Endothelial cell of umbilical vein (primary cell): ENCODE results near the gene BDP1. TPM values are rescaled to one million over a fixed set of nuclear protein-coding genes. Genes with fewer than 3 reads are reported as not detected.
"Not testable (repeated sequence)": the region's sequence is repeated elsewhere in the genome, so short reads cannot be mapped to it uniquely, and the experiment has no call there.

Experiments
- BruUV-seq: library from RNA; stranded (reverse); fragments of 400-500 nt; replicated peaks from 2 replicates; lab custom pipeline; 2021; lab: Mats Ljungman, UMichigan
- CTCF ChIA-PET: fragments of 300-600, 350-600 bp; sonication (Branson Sonifier 250); formaldehyde crosslinking; loops from one replicate; lab custom pipeline; 2021; ENCODE audit warnings: antibody characterized with exemption, inconsistent platforms; lab: Charles Lee
- POLR2A ChIA-PET: fragments of 300-600, 350-600 bp; sonication (Branson Sonifier 250); formaldehyde crosslinking; loops from one replicate; lab custom pipeline; 2021; ENCODE audit warnings: antibody characterized with exemption, inconsistent platforms; lab: Charles Lee
- DNase-seq: peaks from one replicate; pipeline ENCODE4 v3.0.0-alpha.2; 2011; ENCODE audit warnings: low read depth, low spot score
- FAIRE-seq: peaks from 2 replicates; lab custom pipeline; 2011; peaks lifted over from hg19 to GRCh38; lab: Jason Lieb, UNC
- H2AFZ ChIP-seq: 2 replicates; pipeline ENCODE4 v1.6.0; 2012; ENCODE audit warnings: low read depth, low read length, control low read depth, inconsistent platforms
- H3K27ac ChIP-seq: 2 replicates; pipeline ENCODE4 v1.5.1; 2011; ENCODE audit warnings: low read depth, mild to moderate bottlenecking, control low read depth, low read length, moderate library complexity; ENCODE audit not compliant: insufficient read depth
- H3K27me3 ChIP-seq, 2 experiments: 2 replicates each; pipeline versions ENCODE4 v1.6.0 to v1.6.1; 2011; ENCODE audit warnings: low read length in 2 of 2, mixed read lengths in 1 of 2; ENCODE audit not compliant: control insufficient read depth in 2 of 2, insufficient read depth in 2 of 2
- H3K36me3 ChIP-seq, 2 experiments: 2 replicates in 1 of 2; 3 replicates in 1 of 2; pipeline ENCODE4 v1.5.1; 2011; ENCODE audit warnings: low read length in 2 of 2, mild to moderate bottlenecking in 1 of 2, moderate library complexity in 1 of 2; ENCODE audit not compliant: control insufficient read depth in 2 of 2, insufficient read depth in 2 of 2; ENCODE audit errors: extremely low read depth in 1 of 2
- H3K4me1 ChIP-seq: 3 replicates; pipeline ENCODE4 v1.5.1; 2011; ENCODE audit warnings: mild to moderate bottlenecking, low read length; ENCODE audit not compliant: control insufficient read depth, insufficient read depth; ENCODE audit errors: extremely low read depth
- H3K4me2 ChIP-seq: 2 replicates; pipeline ENCODE4 v1.6.1; 2011; ENCODE audit warnings: low read length, control low read depth, mixed read lengths; ENCODE audit not compliant: insufficient read depth
- H3K4me3 ChIP-seq, 3 experiments: fragments of 200-600 bp in 1 of 3; sonication (generic), shearing (Covaris generic) in 1 of 3; replicated peaks in 1 of 3; 2 replicates each; pipeline ENCODE4 v1.5.1; 2011 to 2016; ENCODE audit warnings: control low read depth in 3 of 3, low read length in 3 of 3, mild to moderate bottlenecking in 2 of 3, inconsistent platforms in 1 of 3, low read depth in 1 of 3, moderate library complexity in 1 of 3; ENCODE audit not compliant: insufficient read depth in 1 of 3
- H3K79me2 ChIP-seq: 2 replicates; pipeline ENCODE4 v1.6.0; 2012; ENCODE audit warnings: low read length, inconsistent platforms; ENCODE audit not compliant: control insufficient read depth, insufficient read depth
- H3K9ac ChIP-seq: replicated peaks from 2 replicates; pipeline ENCODE3; 2011; ENCODE audit warnings: low read length, control low read depth; ENCODE audit not compliant: insufficient read depth; ENCODE audit errors: extremely low read depth
- H3K9me1 ChIP-seq: replicated peaks from 3 replicates; pipeline ENCODE4 v1.6.0; 2011; ENCODE audit warnings: mild to moderate bottlenecking, low read length; ENCODE audit not compliant: control insufficient read depth, insufficient read depth; ENCODE audit errors: extremely low read depth
- H3K9me3 ChIP-seq: replicated peaks from 2 replicates; pipeline ENCODE4 v1.5.1; 2012; ENCODE audit warnings: low read length, inconsistent platforms; ENCODE audit not compliant: control insufficient read depth, insufficient read depth
- H4K20me1 ChIP-seq: replicated peaks from 2 replicates; pipeline ENCODE3; 2011; ENCODE audit warnings: mild to moderate bottlenecking, low read length; ENCODE audit not compliant: control insufficient read depth, insufficient read depth; ENCODE audit errors: extremely low read depth
- EZH2 ChIP-seq: IDR thresholded peaks from 2 replicates; pipeline ENCODE4 v1.6.1; 2012; ENCODE audit warnings: borderline replicate concordance, low read depth, mild to moderate bottlenecking, moderate library complexity, low read length, inconsistent platforms; ENCODE audit not compliant: severe bottlenecking
- dilution Hi-C: fragments of 300-500 bp; cut with MboI; formaldehyde crosslinking; loops from one replicate; pipeline ENCODE4 v1.15.0; 2019; ENCODE audit warnings: low sequenced_read_pairs; ENCODE audit not compliant: extremely low pct_ligation_motif_present
- intact Hi-C: fragments of 100-400 bp; cut with micrococcal nuclease; formaldehyde crosslinking; loops from one replicate; pipeline ENCODE4 v1.10.0; 2022
- polyA plus RNA-seq, 4 experiments: library from polyadenylated mRNA; depleted of rRNA in 3 of 4; stranded (reverse) in 3 of 4; unstranded in 1 of 4; fragments of >200 nt; gene quantifications; 2 replicates each; pipeline versions ENCODE4 v1.2.1 to v1.2.3, GENCODE V29; 2011 to 2012; ENCODE audit warnings: missing spikeins in 1 of 4
- total RNA-seq: library from RNA; stranded (reverse); gene quantifications from 2 replicates; pipeline ENCODE4 v1.2.3, GENCODE V29; 2021

The BDP1 gene
- total and polyA plus RNA-seq, 2 donors (not counting 3 experiments of a cell fraction or from before 2014, with no cell fraction given): 4.5 to 27.5 TPM

DNA sequence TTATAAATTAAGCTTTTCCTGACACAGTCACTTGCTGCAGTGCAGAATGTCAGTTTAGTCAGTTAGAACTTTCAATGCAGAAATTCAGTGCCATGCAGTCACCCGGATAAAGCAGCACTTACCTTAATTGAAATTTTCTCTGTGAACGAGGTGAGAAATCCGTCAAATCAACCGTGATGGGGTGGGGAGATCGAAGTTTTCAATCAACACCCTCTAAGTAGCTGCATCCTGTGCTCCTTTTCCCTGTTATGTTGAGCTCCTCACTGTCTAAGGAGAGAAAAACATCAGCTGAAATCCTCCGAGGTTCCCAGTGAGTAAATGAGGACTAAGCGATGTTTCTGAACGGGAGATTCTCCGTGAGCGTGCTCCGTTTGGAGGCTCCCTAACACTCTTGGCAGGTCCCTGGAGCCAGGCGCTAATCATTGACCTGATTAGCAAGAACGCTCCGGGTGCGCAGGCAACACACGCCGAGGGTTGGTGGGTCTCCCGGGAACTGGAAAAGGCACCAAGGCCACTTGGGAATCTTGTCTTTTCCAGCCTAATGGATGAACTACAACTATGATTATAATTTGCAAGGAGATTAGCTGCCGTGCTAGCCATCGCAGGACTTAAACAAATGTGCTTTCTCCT lies 9.8 kb upstream of the BDP1 start:
- H3K9me3 ChIP-seq, H3K4me2 ChIP-seq, H3K4me1 ChIP-seq, dilution Hi-C loops, BruUV-seq, intact Hi-C loops, H3K79me2 ChIP-seq, CTCF ChIA-PET, H3K36me3 ChIP-seq, POLR2A ChIA-PET, H3K9me1 ChIP-seq, H3K27ac ChIP-seq, H3K9ac ChIP-seq, H3K4me3 ChIP-seq, H4K20me1 ChIP-seq, H2AFZ ChIP-seq: not testable (repeated sequence)
- FAIRE-seq (peak; percentile 44), DNase-seq (peak; percentile 34)
- TF ChIP-seq EZH2: peak; percentile 42
- peaks cover 16 to 41% of the 10 kb centered on the region in 2 experiments for H3K27me3 ChIP-seq

DNA sequence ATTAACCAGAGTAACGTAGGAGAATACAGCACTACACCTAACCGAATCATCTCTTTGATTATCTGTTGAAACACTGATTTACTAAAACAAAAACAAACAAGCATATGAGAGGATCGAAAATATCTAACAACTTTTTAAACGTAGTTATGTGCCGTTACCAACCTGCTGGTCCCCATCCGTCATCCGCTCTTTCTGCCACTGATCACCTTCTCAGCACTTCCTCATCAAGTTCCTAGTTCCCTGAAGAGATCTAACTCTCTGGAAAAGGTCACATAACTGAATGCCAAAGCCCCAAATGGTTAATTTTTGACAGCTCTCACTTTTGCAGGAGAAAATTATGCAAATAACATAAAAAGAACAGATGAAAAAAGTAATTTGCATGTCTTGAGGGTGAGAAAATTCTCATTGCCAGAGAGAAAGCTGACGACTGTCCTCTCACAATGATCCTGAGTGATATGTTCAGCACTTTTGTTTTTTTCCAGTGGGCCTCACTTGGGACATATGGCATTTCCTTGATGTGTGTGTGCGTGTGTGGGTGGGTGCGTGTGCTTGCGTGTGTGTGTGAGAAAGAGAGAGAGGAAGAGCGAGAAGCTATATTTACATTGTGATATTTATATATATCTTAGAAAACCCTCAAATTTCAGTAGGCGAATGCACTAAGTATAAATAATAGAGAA lies 8.8 kb upstream of the BDP1 start:
- H2AFZ ChIP-seq, H3K4me2 ChIP-seq, H3K9ac ChIP-seq, H3K4me3 ChIP-seq, H4K20me1 ChIP-seq, CTCF ChIA-PET, dilution Hi-C loops, H3K36me3 ChIP-seq, intact Hi-C loops, DNase-seq, FAIRE-seq, H3K4me1 ChIP-seq, H3K79me2 ChIP-seq, H3K9me3 ChIP-seq, H3K9me1 ChIP-seq, POLR2A ChIA-PET, H3K27ac ChIP-seq, BruUV-seq: not testable (repeated sequence)
- H3K27me3 ChIP-seq: peaks cover 17 to 41% of the 10 kb centered on the region in 2 experiments
